Testis (tissue), 3 donors: ENCODE data around the gene EEFSEC. TPM values are rescaled to one million over a fixed set of nuclear protein-coding genes. Genes with fewer than 3 reads are reported as not detected.

ENCODE experiments used
- DNase-seq: peaks from one replicate; pipeline ENCODE4 v3.0.0-alpha.2; 2019
- H3K27ac ChIP-seq, 2 donors: fragments of 200-600 bp; sonication (generic); one replicate each; pipeline ENCODE4 v1.5.1; 2019
- H3K27me3 ChIP-seq: fragments of 200-600 bp; sonication (generic); one replicate; pipeline ENCODE4 v1.5.1; 2019
- H3K36me3 ChIP-seq: fragments of 200-600 bp; sonication (generic); one replicate; pipeline ENCODE4 v1.5.1; 2017; ENCODE audit warnings: low read depth; ENCODE audit errors: missing control alignments
- H3K4me1 ChIP-seq: fragments of 200-600 bp; sonication (generic); one replicate; pipeline ENCODE4 v1.5.1; 2019
- H3K4me3 ChIP-seq, 2 donors: fragments of 200-600 bp; sonication (generic); one replicate each; pipeline ENCODE4 v1.5.1; 2017 to 2019
- H3K9me3 ChIP-seq: fragments of 200-600 bp; sonication (generic); one replicate; pipeline ENCODE4 v1.5.1; 2017
- CTCF ChIP-seq, 3 experiments: fragments of 450-650 bp in 2 of 3; fragments of 200-600 bp in 1 of 3; sonication (generic) in 1 of 3; IDR thresholded peaks; one replicate each; pipeline ENCODE4 v1.5.1; 2016 to 2019; ENCODE audit warnings: antibody characterized with exemption in 3 of 3, mild to moderate bottlenecking in 2 of 3, moderate library complexity in 1 of 3
- POLR2A ChIP-seq: fragments of 450-650 bp; IDR thresholded peaks from one replicate; pipeline ENCODE4 v1.6.1; 2017; ENCODE audit warnings: antibody characterized with exemption, mild to moderate bottlenecking, moderate library complexity
- WGBS, 2 donors: methylation state at CpG; one replicate each; pipeline ENCODE4 v1.1.5; 2018; 5-methylcytosine and 5-hydroxymethylcytosine counted together
- intact Hi-C: fragments of 100-400 bp; cut with DNase I; formaldehyde crosslinking; loops from one replicate; pipeline ENCODE4 v1.15.1; 2023; ENCODE audit warnings: low total_unique reads
- polyA plus RNA-seq: library from polyadenylated mRNA; stranded (reverse); fragments of 350-450 nt; fragmentation: Illumina TruSeq; extraction: RNeasy Lipid Tissue Mini Kit (QIAGEN cat#74804); gene quantifications from one replicate; pipeline ENCODE4 v1.2.3, GENCODE V29; 2014; ENCODE audit warnings: low read depth, low replicate concordance; ENCODE audit not compliant: insufficient read depth
- total RNA-seq, 2 donors: library from RNA; depleted of rRNA; stranded (reverse); fragments of >200 nt; gene quantifications; one replicate each; pipeline ENCODE4 v1.2.3, GENCODE V29; 2016

Gene EEFSEC
- total and polyA plus RNA-seq, 3 donors from 2014 or later: 35.4 to 40.3 (median 35.4) TPM

GRCh38 chr3:128329491-128330213 lies 176.4 kb downstream of the EEFSEC start:
- intact Hi-C loops: no loop called here

GRCh38 chr3:128330214-128330842 lies 177.0 kb downstream of the EEFSEC start:
- no peak for DNase-seq
- intact Hi-C loops: no loop called here
- H3K4me3 ChIP-seq: no peak overlapping the region

More at GRCh38 chr3:128329491-128330213, 176.4 kb downstream of the EEFSEC start:
- Histone ChIP-seq H3K4me1 (no peaks in the 10 kb centered on the region), H3K4me3 (no peak overlapping the region), H3K27ac (no peak overlapping the region), H3K9me3 (no peaks in the 10 kb centered on the region), H3K27me3 (no peaks in the 10 kb centered on the region), H3K36me3 (no peaks in the 10 kb centered on the region)
- no peak for DNase-seq
- 93 to 100% methylated on average over 6 of the region's 6 CpGs for WGBS, 2 donors
- TF ChIP-seq POLR2A (no peak), CTCF (IDR thresholded peaks at IDR 0.05) (no peak)

GRCh38 chr3:128334086-128334645 lies 180.9 kb downstream of the EEFSEC start:
- Histone ChIP-seq H3K9me3 (no peaks in the 10 kb centered on the region), H3K4me1 (no peaks in the 10 kb centered on the region), H3K36me3 (no peaks in the 10 kb centered on the region), H3K27ac (no peak overlapping the region), H3K27me3 (no peaks in the 10 kb centered on the region), H3K4me3 (no peak overlapping the region)
- no peak for TF ChIP-seq CTCF (IDR thresholded peaks at IDR 0.05)
- no peak for TF ChIP-seq POLR2A
- 78 to 91% methylated on average over 8 of the region's 8 CpGs for WGBS, 2 donors
- intact Hi-C loops: no loop called here
- no peak for DNase-seq

More at GRCh38 chr3:128330214-128330842, 177.0 kb downstream of the EEFSEC start:
- no peaks in the 10 kb centered on the region for H3K9me3 ChIP-seq
- no peak overlapping the region for H3K27ac ChIP-seq
- 89 to 93% methylated on average over 12 of the region's 13 CpGs for WGBS, 2 donors
- no peaks in the 10 kb centered on the region for H3K27me3 ChIP-seq
- no peaks in the 10 kb centered on the region for H3K4me1 ChIP-seq
- H3K36me3 ChIP-seq: no peaks in the 10 kb centered on the region
- TF ChIP-seq CTCF (IDR thresholded peaks at IDR 0.05): no peak

GRCh38 chr3:128334766-128335165 lies 181.5 kb downstream of the EEFSEC start:
- H3K4me1 ChIP-seq: no peaks in the 10 kb centered on the region
- 84 to 93% methylated on average over 3 of the region's 3 CpGs for WGBS, 2 donors
- TF ChIP-seq CTCF (IDR thresholded peaks at IDR 0.05) (no peak), POLR2A (no peak)
- H3K9me3 ChIP-seq: no peaks in the 10 kb centered on the region
- H3K27me3 ChIP-seq: no peaks in the 10 kb centered on the region
- intact Hi-C loops: no loop called here
- H3K27ac ChIP-seq: no peak overlapping the region
- DNase-seq: no peak
- no peaks in the 10 kb centered on the region for H3K36me3 ChIP-seq
- no peak overlapping the region for H3K4me3 ChIP-seq
